Measurements from ENCODE around the gene NTF4.

The NTF4 gene

GRCh38 chr19:49064768-49065611 is at the start of gene NTF4:
Gene NTF4 (minus strand): TSS chr19:49064818. CDS start chr19:49061997, 2,821 bp downstream.
- DNase-seq, result peak; percentile 9

- peak; percentile 68 for DNase-seq
These were observed 49.4 kb upstream of the NTF4 start, which contains the start of gene LIN7B for GRCh38 chr19:49113762-49114629. Gene LIN7B (plus strand): TSS chr19:49114370. CDS start chr19:49114405, 35 bp downstream.

- no peak for DNase-seq
These were observed 46.8 kb upstream of the NTF4 start for GRCh38 chr19:49111218-49111998.

GRCh38 chr19:49110567-49110966 is 45.9 kb upstream of the NTF4 start:
- no peak for DNase-seq

GRCh38 chr19:49109569-49110233 is 45.1 kb upstream of the NTF4 start:
- DNase-seq, result no peak

GRCh38 chr19:49109051-49109450 is 44.4 kb upstream of the NTF4 start:
- no peak for DNase-seq

- no peak for DNase-seq
These were observed 43.2 kb upstream of the NTF4 start for GRCh38 chr19:49107625-49108459.

GRCh38 chr19:49106648-49107135 is 42.1 kb upstream of the NTF4 start:
- DNase-seq, result peak; percentile 42

GRCh38 chr19:49104229-49104864 is 39.7 kb upstream of the NTF4 start:
- no peak for DNase-seq

GRCh38 chr19:49103331-49104085 is 38.9 kb upstream of the NTF4 start:
- no peak for DNase-seq

- DNase-seq, result no peak
These were observed 37.7 kb upstream of the NTF4 start for GRCh38 chr19:49102303-49102702.

GRCh38 chr19:49101160-49101559 is 36.5 kb upstream of the NTF4 start:
- DNase-seq, result no peak

GRCh38 chr19:49098795-49099194 is 34.2 kb upstream of the NTF4 start:
- no peak for DNase-seq

GRCh38 chr19:49097453-49098288 is 33.1 kb upstream of the NTF4 start:
- DNase-seq, result peak; percentile 70

- DNase-seq, result no peak
These were observed 30.2 kb upstream of the NTF4 start for GRCh38 chr19:49094505-49095482.

- no peak for DNase-seq
These were observed 28.1 kb upstream of the NTF4 start for GRCh38 chr19:49092686-49093085.

- DNase-seq, result no peak
These were observed 26.9 kb upstream of the NTF4 start for GRCh38 chr19:49091391-49092038.

Data from NCI-H510A treated with DMSO at 0.1 percent for 48 hours (cell line).